HCT116 (cell line): ENCODE results near the gene SIRPG.

Source experiments
- POLR2A ChIP-seq: IDR thresholded peaks from 2 replicates; pipeline ENCODE4 v1.7.0; 2011; ENCODE audit warnings: borderline replicate concordance; ENCODE audit not compliant: insufficient read depth, insufficient read length; ENCODE audit errors: extremely low read depth
- POLR2AphosphoS5 ChIP-seq: IDR thresholded peaks from 2 replicates; pipeline ENCODE4 v1.6.1; 2011; ENCODE audit warnings: mild to moderate bottlenecking, low read depth, low read length, moderate library complexity
- TF ChIP-seq, protein P1 (sequence below), 3 experiments: fragments of 200-600 bp in 1 of 3; sonication (generic) in 1 of 3; IDR thresholded peaks in 2 of 3; conservative IDR thresholded peaks in 1 of 3; 2 replicates each; pipeline ENCODE4 v1.5.1; 2012 to 2017; ENCODE audit warnings: low read depth in 2 of 3, low read length in 2 of 3, antibody characterized with exemption in 1 of 3, borderline replicate concordance in 1 of 3, control low read depth in 1 of 3, mild to moderate bottlenecking in 1 of 3, mixed read lengths in 1 of 3, mixed run types in 1 of 3, moderate library complexity in 1 of 3; ENCODE audit not compliant: insufficient read depth in 1 of 3

DNA sequence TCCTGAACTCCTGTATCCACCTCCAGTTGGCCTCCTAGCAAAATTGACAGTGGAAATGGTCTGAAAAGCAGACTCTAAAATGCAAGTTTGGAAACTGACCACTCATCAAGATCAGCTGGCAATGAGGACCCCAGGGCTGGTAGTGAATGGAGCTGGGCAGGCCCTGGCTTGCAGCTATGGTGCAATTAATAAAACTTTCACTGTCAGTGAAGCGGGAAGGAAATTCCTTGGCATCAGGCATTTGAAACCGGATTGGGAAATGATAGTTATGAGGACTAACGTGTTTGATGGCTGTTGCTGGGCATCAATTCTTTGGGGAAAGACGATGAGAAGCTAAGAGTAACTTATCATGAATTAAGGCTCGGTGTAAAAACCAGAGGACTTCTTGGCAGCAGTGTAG lies 56.8 kb downstream of the SIRPG start:
- TF ChIP-seq POLR2A (no peak), POLR2AphosphoS5 (no peak)
- TF ChIP-seq, protein P1, sequence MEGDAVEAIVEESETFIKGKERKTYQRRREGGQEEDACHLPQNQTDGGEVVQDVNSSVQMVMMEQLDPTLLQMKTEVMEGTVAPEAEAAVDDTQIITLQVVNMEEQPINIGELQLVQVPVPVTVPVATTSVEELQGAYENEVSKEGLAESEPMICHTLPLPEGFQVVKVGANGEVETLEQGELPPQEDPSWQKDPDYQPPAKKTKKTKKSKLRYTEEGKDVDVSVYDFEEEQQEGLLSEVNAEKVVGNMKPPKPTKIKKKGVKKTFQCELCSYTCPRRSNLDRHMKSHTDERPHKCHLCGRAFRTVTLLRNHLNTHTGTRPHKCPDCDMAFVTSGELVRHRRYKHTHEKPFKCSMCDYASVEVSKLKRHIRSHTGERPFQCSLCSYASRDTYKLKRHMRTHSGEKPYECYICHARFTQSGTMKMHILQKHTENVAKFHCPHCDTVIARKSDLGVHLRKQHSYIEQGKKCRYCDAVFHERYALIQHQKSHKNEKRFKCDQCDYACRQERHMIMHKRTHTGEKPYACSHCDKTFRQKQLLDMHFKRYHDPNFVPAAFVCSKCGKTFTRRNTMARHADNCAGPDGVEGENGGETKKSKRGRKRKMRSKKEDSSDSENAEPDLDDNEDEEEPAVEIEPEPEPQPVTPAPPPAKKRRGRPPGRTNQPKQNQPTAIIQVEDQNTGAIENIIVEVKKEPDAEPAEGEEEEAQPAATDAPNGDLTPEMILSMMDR (IDR thresholded peaks at IDR 0.05 in 2 of 3, conservative IDR thresholded peaks at IDR 0.05 in 1 of 3; ENCODE audit: borderline replicate concordance in 1 of 3, insufficient read depth in 1 of 3, low read depth in 2 of 3, low read length in 2 of 3) = no peak
